ENCODE data around the gene EXOC6B.
A peak's percentile ranks its signal among the peaks of the same experiment; 100 is the strongest.

The EXOC6B gene

DNA sequence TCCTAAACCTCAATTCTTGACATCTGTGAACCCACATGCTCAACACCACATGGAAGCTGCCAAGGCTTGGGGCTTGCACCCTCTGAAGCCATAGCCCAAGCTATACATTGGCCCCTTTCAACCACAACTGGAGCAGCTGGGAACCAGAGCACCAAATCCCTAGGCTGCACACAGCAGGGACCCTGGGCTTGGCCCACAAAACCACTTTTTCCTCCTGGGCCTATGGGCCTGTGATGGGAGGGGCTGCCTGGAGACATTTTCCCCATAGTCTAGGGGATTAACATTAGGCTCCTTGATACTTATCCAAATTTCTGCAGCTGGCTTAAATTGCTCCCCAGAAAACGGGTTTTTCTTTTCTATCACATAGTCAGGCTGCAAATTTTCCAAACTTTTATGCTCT, 40.3 kb downstream of the EXOC6B start:
- DNase-seq, result no peak

DNA sequence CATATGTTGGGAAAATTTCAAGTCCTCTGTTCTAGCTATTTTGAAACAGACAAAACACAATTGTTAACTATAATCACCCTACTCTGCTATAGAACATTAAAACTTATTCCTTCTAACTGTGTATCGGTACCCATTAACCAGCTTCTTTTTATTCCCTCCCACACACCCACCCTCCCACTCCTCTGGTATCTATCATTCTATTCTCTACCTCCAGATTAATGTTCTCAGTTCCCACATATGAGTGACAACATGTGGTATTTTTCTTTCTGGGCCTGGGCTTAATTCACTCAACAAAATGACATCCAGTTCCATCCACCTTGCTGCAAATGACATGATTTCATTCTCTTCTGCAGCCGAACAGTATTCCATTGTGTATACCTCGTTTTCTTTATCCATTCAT, 43.3 kb downstream of the EXOC6B start:
- DNase-seq, result no peak

DNA sequence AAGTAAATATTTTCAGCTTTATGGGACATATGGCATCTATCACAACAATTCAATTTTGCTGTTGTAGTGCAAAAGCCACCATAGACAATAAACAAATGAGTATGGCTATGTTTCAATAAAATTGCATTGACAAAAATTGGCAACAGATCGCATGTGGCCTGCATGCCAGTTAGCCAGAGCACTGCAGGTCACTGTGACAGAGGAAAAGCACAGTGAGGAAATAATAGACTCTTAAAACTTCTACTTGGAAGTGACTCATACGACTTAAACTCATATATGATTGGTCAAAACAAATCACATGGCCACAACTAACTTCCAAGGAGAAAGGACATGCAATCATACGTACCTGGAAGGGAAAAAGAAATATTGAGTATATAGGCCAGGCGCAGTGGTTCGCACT, 44.4 kb downstream of the EXOC6B start:
- DNase-seq, result no peak

DNA sequence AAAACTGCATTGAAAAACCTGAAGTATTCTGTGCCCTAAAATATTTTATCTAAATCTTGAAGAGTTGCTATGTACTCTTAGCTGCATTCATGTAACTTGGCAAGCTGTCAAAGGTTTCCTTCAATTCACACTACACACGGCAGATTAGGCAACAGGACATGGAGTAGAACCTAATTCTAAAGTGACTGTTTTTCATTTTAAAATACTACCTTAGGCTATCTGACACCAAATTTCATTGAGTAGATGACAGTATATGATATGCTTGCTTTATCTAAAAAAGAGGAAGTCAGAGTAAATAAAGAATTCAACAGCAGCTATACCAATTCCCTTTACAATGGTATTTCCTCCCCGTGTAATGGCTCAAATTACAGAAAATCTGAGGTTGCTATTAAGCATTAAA, 45.4 kb downstream of the EXOC6B start:
- no peak for DNase-seq

DNA sequence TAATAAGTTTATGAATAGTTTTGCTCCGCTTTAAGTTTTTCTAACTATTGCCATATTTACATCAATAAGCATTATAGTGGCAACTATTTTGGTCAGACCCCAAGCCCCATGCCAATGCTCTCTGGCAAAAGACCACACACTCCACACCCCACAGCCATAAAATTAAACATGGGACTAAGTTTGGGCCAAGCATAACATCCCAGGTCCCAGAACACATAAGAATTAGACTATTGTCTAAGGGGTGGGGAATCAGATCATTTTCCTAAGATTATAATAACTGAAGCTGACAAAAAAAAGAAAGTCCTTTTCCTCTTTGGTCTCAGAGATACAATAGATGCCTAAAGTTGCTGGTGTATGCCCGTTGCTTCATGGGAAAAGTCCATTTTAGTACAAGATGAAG, 46.3 kb downstream of the EXOC6B start:
- DNase-seq, result no peak

DNA sequence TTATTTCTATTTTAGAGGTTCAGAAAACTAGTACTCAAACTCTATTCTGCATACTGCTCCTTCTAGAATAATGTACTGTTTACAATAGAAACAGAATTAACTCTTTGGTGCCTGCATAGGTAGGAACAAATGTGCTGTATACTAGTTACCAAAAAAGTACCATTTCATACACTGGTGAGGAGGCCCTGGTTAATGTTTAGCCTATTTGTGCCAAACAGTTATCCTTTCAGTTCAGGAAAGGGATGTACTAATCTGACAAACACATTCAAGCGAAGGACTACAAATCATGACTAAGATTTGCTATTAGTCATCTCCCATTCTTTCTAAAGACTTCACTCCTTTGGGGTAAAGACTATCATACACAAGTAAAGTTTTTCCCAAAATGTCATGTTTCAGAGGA, 47.4 kb downstream of the EXOC6B start:
- DNase-seq, result no peak

DNA sequence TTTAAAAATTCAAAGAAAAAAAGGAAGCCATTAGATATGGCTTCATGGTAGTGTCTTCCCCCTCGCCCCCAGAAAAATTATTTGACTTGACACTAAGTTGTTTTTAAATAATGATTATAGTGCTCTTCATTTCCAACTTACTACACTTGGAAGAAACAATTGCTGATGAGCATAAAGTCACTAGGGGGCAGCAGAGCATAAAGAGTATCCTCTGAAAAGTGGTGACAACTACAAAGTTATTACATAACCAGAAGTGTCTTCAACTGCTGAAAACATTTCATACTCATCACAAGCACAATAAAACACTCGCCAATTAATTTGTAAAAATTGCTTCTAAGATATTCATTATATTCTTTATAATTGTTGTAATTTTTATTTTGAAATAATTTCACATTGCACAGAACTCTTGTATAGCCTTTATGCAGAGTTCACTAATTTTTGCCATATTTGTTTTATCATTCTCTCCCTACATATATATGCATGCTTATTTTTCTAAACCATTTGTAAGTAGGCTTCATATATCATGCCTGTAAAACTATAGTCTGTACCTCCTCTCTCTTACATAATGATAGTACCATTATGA, 54.9 kb downstream of the EXOC6B start:
- peak; percentile 71 for DNase-seq

DNA sequence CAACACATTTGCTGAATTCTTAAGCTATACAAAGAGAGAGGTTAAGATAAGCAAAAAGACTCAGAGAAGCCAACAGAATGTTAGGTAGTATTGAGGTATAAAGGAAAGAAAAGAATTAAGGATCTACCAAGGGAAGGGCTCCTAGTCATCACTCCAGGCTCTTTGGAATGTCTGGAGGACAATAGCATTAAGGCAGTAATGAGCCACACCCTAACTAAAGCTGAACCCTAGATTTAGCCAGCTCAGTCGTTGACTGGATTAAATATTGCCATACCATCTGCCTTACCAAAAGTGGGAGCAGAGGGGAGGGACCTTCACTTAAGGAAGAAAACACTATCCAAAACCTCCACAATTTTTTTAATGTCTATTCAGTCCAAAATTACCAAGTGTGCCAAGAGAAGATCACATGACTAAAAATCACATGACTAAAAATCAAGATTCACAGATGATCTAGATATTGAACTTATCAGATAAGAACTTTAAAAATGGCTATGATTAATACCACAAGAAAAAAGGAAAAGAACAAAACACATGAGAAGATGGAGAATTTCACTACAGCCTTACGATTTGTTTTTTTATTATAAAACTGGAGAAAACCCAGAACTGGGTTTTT, 59.7 kb downstream of the EXOC6B start:
- no peak for DNase-seq

DNA sequence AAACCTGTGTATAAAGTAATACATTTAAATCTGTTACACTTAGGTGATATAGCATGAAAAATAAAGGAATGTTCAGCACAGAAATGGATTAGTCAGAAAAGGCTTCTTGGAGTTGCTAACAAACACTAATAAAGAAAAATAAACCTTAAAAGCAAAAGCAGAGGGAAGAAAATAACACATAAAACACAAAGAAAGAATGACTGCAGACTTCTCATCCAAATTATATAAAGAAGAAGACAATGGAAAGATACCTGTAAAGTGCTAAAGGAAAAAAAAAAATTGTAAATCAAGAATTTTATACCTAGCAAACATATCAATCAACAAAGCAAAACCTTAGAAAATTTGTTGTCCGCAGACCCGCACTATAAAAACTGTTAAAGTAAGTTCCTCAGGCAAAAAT, 63.6 kb downstream of the EXOC6B start:
- DNase-seq, result no peak

DNA sequence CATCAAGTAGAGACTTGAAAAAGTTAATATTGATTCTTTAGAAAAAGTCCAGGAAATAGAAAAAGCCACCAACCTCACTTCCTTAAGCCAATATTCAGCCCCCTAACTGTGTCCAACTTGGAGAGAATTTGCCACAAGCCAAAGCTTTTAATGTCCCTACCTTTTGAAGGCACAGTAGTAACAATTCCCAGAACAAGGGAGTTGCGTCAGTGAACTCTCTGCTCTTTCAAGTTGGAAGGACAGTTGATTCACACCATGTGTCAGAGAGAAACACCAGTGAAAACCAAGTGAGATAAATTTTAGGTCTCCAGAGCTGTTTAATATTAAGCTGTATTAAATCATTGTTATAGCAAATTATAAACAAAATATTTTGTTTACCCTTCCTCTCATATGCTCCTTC, 66.1 kb downstream of the EXOC6B start:
- no peak for DNase-seq

DNA sequence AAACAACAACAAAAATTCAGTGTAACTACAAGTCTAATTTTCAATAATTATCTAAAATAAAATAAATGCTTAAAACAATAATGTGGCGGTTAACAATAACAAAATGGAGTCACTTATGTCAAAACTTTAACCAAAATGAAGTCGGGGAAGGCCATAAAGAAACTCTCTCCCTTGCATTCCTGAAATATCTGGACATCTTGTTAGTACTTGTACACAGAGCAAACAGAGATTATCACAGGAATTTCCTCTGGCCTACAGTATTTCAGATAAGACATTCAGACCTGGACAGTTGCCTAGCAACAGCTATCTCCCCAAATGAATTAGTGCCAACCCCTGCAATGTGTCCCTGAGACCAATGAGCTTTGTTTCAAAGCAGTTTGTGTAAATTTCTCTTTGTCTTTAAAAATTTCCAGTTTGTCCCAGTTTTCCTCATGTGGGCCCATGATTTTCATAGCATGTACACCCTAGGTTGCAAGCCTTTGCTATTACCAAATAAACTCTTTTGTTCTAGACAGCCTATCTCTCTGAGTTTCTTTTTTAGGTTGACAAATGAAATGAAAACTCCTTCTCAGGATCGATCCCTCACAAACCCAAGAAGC, 68.6 kb downstream of the EXOC6B start:
- DNase-seq, result no peak

DNA sequence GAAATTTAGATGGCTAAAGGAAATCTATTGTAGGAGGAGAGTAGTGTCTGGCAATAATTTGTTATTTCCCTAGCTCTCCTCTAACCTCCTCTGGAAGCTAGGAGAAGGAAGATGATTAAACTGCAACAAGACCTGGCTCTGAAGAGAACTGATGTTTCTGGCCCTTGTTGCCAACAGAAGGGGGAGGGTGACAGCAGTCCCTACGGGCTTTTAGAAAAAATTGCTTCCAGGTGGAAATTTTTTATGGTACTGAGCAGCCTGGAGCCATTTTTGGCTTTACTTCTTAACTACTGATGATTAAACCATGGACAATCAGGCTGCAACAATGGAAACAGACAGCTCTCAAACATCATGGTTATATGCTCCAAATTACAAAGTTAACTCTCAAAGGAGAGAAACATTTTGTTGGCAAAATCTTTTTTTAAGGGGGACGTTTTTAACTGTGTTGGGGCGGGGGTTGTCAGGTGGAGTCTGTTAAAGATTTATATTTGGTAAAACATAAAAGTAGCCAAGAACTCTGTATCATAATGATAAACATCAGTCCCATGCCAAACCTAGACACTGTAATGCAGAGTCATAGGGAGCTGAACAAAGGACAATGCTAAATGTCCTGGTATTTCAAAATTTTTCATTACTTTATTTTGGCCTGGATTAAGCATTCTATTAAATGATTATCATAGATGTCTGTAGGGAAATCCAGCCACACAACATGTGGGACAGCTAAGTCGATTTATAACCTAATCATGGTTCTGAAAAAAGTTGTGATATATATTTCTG, 70.0 kb downstream of the EXOC6B start:
- no peak for DNase-seq

DNA sequence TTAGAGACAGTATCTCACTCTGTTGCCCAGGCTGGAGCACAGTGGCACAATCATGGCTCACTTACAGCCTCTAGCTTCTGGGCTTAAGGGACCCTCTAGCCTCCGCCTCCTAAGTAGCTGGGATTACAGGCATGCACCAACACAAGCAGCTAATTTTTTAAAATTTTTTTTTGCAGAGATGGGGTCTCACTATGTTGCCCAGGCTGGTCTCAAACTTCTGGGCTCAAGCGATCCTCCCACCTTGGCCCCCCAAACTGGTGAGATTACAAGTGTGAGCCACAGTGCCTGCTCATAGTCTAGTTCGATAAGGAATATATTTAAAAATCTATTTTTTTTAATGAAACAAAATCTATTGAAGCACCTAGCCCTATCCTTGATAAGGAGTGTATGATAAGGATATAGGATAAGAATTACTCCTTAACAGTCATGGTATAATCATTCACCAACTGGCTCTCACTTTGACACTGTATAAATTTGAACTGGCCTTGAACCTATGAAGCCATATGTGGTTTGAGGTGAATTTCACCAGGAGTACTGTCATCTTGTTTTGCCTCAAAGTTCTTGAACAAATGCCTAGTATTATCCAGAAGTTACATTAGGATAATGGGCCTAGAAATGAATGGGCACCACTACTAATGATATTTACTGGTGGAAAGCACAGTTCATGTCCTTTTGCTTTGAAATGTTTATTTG, 71.1 kb downstream of the EXOC6B start:
- no peak for DNase-seq

DNA sequence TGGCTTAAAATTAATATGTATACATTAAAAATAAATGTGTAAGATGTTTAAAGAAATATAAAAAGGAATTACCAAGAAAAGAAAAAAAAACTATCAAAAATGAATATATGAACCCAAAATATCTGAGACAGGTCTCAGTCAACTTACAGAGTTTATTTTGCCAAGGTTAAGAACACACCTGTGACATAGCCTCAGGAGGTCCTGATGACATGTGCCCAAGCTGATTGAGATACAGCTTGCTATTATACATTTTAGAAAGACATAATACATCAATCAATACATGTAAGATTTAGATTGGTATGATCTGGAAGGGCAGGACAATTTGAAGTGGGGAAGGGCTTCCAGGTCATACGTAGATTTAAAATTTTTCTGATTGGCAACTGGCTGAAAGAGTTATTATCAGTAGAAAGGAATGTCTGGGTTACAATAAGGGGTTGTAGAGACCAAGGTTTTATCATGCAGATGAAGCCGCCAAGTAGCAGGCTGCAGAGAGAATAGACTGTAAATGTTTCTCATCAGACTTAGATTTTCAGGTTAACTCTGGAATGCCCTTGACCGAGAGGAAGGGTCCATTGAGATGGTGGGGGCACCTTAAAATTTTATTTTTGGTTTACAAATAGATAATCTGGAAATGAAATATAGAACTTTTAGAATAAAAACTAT, 74.7 kb downstream of the EXOC6B start:
- DNase-seq, result no peak

DNA sequence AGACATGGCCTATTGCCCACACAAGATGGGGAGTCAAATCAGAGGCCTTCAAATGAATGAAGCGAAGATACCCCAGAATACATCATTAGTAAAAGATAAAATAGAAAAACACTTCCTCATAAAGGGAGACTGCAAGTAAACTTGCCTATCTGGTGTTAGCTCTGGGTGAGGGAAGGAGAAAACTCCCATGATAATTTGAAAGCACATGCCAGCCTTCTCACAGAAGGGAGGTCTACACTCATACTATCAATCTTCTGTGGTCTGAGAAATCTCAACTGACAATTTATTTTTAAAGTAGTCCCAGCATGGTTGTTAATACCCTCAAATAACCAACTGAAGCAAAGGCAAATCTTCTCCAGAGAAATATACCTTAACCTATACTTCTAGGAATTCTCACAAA, 75.4 kb downstream of the EXOC6B start:
- no peak for DNase-seq

DNA sequence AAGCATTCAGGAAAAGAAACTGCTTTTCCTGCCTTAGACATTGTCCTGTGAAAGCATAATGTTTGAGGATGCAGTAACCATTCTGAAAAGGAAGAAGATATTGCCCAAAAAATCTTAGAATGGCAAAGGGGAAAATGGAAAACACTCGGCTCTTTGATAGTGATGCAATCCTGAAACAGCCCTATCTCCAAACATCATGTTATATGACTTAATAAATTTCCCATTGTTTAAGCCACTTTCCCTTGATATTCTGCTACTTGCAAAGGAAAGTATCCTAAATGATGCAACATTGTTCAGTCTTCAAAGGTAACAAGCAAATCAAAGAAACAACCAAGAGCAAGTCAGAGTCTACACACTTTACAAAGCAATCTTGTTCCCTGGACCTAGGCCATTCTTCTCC, 78.5 kb downstream of the EXOC6B start:
- no peak for DNase-seq

DNA sequence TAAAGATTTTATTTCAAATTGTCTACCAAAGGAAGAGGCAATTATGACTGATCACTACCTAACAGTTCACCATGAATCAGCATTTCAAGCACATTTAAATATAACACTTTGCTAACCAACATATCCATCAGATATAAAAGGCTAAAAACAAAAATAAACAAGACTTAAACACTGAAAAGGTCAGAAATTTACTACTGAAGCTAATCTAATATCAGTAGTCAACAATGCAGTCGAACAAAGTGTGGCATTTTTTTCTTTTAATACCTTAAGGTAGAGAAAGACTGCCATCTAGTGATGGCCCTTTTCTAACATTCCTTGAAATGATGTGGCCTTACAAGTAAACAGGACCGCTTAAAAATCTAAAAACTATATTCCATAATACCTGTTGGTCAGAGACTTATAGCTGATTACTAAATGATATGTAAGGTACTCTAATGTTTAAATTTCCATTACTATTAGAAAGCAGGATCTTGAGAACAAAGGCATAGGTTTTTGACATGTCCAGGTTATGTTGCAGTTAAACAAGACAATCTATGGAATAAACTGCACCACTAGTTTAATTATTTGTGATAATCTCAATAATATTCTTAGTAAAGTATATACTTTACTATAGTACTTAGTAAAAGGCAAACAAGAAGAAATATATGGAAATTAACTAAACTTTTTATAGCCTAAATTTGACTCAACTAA, 80.0 kb downstream of the EXOC6B start:
- DNase-seq, result peak; percentile 44

DNA sequence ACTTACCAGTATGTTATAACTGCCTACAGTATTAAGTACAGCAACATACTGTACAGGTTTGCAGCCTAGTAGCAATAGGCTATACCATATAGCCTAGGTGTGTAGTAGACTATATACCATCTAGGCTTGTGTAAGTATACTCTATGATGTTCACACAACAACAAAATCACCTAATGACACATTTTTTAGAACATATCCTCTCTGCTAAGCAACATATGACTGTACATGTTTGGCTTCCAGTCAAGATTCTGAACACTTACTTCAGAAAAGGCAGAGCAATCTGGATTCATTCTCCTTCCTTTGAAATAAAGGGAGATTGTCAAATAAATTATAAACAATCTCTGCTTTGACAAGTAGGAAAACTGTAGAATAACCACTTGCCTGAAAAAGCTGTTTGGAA, 81.8 kb downstream of the EXOC6B start:
- no peak for DNase-seq

DNA sequence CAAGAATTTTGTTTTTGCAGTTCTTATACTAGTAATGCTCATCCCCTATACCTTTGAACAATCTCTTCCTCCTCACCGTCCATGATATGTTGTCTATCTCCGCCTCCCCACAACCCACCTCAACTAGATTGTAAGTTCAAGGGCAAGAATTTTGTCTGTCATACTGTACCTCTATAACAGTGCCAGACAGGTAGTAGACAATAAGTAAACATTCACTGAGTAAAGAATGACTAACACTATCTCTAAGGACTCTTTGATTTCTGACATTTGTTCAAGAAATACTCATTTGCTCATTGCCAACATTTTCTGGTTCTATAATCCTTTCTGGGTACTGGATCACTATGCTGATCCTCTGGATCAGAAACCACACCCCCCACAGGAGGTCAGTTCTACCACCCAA, 82.4 kb downstream of the EXOC6B start:
- DNase-seq, result no peak

DNA sequence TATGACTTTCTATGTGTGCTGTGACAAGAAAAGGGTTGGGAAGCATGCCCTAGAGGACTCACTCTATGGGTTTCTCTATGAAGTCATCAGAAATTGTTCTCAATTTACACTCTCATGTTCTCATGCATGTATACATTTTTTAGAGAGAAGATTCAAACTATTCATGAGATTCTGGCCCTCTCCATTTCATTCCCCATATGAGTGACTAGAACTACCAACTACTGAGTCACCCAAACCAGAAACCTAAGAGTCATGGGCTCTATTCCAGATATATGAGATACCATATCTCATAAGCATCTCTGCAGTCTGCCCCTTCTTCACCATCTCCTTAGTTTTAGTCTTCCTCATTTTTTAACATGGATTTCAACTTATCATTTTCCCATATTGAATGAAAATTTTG, 87.7 kb downstream of the EXOC6B start:
- no peak for DNase-seq

DNA sequence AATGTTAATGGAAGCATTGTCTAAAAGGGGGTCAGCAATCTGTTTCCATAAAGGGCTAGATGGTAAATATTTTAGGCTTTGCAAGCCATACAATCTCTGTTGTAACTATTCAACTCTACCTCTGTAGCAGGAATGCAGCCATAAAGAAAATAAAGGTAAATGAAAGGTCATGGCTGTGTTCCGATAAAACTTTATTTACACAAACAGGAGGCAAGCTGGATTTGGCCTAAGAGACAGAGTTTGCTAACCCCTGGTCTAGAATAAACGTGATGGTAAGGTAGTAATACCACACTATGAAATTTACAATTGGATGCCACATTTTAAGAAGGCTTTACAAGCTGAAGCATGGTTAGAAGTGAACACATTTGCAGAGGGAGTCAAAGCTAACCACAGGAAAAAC, 91.4 kb downstream of the EXOC6B start:
- DNase-seq, result no peak

DNA sequence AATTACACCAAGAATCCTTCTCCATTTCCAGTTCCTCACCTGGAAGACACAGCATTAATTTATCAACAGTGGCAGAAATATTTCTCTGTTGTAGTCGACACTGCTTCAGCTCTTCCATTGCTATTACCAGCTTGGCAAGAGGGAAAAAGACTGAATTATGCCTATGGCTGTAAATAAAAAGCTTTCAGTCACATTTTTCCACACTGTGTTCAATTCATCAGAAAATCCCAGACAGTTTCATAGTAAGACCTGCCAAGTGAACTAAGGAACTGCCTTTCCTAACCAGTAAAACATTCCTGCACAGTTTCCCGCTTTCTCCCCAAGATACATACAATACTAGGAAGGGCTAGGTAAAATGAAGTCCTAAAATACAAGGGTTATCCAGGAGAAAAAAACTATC, 94.7 kb downstream of the EXOC6B start:
- no peak for DNase-seq
